ENCODE results near the gene RALGDS.

GRCh38 chr9:133139246-133140173 is 18.5 kb upstream of the RALGDS start:
- TF ChIP-seq CTCF (conservative IDR thresholded peaks at IDR 0.05; ENCODE audit: low read depth, low read length), result no peak
- TF ChIP-seq EZH2 (IDR thresholded peaks at IDR 0.05; ENCODE audit: borderline replicate concordance, low read depth, low read length, poor library complexity, severe bottlenecking), result no peak

Data from A673 (cell line).